NCI-H1694 (cell line): ENCODE data around the gene BICRAL.
"Not testable (repeated sequence)": the region's sequence is repeated elsewhere in the genome, so short reads cannot be mapped to it uniquely, and the experiment has no call there.

Experiments used
- DNase-seq: peaks from one replicate; lab custom pipeline; 2025; lab: John Stamatoyannopoulos, UW

The BICRAL gene

GRCh38 chr6:42781796-42782688 is at the start of gene BICRAL:
Gene BICRAL (plus strand): TSS chr6:42782052. CDS start chr6:42822023, 39,971 bp downstream.
- DNase-seq = peak; percentile 56

- not testable (repeated sequence) for DNase-seq
Measured at GRCh38 chr6:42733867-42734481, 47.9 kb upstream of the BICRAL start.

GRCh38 chr6:42735976-42736375 is 45.9 kb upstream of the BICRAL start:
- DNase-seq = no peak

- DNase-seq = no peak
Measured at GRCh38 chr6:42740725-42741124, 41.1 kb upstream of the BICRAL start.

DNA sequence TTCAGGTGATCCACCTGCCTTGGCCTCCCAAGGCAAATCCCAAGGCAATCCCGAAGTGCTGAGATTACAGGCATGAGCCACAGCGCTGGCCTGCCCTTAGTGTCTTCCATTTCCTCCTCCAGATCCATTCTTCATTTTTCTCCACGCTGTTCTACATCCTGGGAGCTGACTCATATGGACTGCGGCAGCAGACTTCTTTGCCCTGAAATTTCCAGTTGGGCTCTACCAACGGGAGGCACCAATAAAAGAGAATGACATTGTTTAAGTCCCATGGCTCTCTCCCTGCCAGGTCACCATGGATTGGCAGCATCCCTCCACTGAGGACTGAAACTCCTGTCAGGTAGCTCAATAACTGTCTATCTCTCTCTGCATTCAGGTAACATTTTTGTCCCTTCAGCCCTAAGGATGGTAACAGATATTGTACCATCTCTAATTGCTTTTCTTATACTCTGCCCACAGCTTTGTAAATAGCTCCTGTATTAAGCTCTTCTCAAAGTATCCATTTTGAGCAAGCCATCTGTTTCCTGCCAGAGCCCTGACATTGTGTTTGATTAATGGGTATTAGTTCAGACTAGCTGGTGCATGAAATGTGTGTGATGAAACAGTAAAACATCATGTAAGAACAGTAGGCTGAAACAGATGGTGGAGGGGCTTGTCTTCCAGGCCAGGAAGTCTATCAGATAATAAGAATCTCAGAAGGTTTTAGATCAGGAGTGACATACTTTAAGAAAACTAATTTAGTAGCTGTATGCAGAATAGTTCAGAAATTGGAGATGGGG is 39.5 kb upstream of the BICRAL start:
- peak; percentile 97 for DNase-seq

GRCh38 chr6:42744351-42744893 is 37.4 kb upstream of the BICRAL start:
- DNase-seq = no peak

DNA sequence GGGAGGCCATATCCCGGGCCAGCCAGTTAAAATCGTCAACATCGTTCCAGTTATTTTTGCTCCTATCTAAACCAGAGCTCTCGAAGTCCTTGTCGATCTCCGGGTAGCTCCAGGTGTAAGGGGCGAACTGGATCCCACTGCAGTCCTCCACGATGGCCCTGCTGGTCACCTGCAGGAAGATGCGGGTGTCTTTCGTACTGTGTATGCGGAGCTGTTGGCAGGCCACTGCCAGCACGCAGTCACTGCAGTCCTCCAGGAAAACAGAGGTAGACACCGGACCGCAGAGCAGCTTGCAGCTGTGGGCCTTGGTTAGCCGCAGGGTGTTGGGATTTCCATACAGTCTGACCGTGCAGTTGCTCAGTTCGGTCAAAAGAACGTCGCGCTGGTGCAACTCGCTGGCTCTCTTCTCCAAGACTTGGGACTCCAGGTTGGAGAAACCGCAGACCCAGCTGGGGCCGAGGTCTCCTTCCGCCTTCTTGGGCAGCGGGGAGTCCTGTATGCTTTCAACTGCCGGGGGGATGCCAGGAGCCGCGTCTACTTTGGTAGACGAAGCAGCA is 36.7 kb upstream of the BICRAL start:
- no peak for DNase-seq

- DNase-seq = peak; percentile 94
Measured at GRCh38 chr6:42745640-42746462, 36.0 kb upstream of the BICRAL start, which contains the start of gene TBCC. Gene TBCC (minus strand): TSS chr6:42746103. CDS start chr6:42746073, 30 bp downstream.

GRCh38 chr6:42746463-42747391 is 35.1 kb upstream of the BICRAL start:
- DNase-seq = peak; percentile 90

DNA sequence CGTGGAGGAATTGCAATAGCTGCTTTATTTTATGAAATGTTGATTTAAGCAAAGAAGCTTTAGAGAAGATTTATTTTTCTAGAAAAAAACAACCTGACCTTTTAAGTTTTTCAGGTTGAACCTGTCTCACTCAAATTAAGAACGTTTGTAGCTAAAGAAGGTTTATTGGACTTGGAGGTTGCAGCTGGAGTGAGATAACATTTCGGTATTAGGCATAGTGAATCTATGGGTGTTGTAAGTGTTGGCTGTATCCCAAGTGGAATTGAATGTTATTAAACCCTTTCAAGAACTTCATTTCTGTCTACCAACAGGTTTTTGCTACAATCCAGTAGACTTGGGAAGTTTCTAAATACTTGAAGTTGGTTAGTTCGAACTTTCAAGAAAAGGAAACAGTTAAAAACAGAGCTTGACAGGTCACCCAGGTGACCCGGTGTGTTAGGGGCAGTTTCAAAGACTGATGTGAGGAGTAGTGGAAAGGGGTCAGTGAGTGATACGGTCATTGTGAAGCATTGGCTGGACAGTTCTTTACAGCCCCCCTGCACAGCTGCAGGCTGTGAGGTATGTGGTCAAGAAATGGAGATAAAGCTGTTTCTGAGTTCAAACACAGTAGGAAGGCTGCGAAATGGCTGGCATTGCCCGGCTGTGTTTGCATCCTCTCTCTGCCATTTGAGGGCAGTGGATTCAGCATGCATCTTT is 33.5 kb upstream of the BICRAL start:
- no peak for DNase-seq

- DNase-seq = no peak
Measured at GRCh38 chr6:42751055-42751454, 30.8 kb upstream of the BICRAL start.

DNA sequence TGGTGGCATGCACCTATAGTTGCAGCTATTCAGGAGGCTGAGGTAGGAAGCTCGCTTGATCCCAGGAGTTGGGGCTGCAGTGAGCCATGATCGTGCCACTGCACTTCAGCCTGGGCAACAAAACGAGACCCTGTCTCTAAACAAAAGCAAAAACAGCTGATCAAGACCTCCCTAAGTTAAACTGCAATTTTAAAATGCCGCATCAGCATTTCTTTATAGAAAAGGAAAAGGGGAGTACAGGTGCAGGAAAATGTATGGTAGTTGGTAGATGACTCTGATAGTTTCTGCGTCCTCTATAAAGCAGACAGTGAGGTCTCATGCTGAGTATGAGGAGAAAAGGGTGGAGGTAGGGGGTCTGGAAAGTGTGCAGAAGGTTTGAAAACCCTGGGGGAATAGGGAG is 27.1 kb upstream of the BICRAL start:
- DNase-seq = no peak

DNA sequence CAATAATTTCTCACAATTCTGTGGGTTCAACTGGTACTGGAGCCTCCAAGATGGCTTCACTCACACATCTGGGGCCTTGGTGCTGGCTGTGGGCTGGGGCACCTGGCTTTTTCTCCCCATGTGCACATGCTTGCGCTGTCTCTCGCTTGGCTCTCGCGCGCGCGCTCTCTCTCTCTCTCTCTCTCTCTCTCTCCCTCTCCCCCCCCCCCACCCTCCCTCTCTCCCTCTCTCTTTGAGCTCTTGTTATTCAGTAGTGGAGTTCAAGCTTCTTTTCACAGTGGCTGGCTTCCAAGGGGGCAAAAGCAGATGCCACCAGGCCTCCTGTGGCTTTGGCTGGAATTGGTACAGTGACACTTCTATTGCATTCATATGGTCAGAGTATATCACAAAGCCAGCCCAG is 25.1 kb upstream of the BICRAL start:
- no peak for DNase-seq

DNA sequence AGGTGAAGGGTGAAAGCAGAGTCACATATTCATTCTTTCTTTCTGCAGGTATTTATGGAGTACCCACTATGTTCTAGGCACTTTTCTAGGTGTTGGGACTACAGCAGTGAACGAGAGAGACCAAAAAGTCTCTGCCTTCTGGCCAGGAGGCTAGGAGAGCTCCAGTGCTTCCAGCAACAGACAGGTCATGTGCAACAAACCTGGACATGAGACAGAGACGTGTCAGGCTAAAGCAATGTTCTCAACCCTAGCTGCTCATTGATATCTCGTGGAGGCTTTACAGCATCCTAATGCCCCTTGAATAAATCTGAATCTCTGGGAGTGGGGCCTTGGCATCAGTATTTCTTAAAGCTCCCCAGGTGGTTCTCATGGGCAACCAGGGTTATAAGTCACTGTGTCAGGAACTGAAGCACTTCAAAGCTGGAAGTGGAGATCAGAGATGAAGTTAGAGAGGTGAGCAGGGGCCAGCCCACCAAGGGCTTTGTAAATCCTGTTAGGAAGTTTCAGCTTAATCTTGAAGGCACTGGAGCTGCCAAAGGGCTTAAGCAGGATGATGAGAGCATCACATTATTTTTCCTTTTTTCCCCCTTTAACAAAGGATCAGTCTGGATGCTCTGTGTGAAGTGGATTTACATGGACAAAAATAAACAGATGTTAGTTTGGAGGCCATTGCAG is 23.0 kb upstream of the BICRAL start:
- DNase-seq = no peak

- no peak for DNase-seq
Measured at GRCh38 chr6:42761287-42762067, 20.4 kb upstream of the BICRAL start.

GRCh38 chr6:42762426-42762859 is 19.4 kb upstream of the BICRAL start:
- DNase-seq = no peak

DNA sequence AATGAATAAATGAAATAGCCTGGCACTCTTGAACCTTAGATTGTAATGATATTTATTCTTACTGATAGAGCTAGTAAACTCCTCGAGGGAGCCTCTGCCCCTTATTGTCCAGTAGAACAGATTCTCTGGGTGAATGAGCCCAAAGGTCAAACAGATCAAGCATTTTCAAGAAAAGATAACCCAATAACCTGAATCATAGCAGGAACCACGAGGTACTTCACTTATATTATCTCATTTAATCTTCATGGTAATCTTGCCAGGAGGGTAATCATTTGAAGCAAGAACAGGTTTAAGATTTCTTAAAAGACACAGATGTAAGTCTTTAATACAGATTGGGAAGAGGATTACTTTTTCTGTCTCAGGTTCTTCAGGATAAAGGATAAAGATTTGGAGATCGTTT is 18.9 kb upstream of the BICRAL start:
- DNase-seq = no peak
